Astrocyte (in vitro differentiated cells and primary cell): Measurements from ENCODE around the gene BAZ1B. TPM values are rescaled to one million over a fixed set of nuclear protein-coding genes. Genes with fewer than 3 reads are reported as not detected.

Experiments used
- DNase-seq: peaks from one replicate; pipeline ENCODE4 v3.0.0-alpha.2; 2010; ENCODE audit warnings: low read depth
- FAIRE-seq: peaks from 2 replicates; lab custom pipeline; 2011; peaks lifted over from hg19 to GRCh38; lab: Jason Lieb, UNC
- H2AFZ ChIP-seq: 2 replicates; pipeline ENCODE4 v1.6.0; 2012; ENCODE audit warnings: low read depth, low read length, inconsistent platforms
- H3K27ac ChIP-seq: 2 replicates; pipeline ENCODE4 v1.5.1; 2011; ENCODE audit warnings: low read depth, low read length, inconsistent platforms
- H3K27me3 ChIP-seq: 2 replicates; pipeline ENCODE4 v1.6.0; 2011; ENCODE audit warnings: low read length, inconsistent platforms; ENCODE audit not compliant: insufficient read depth
- H3K36me3 ChIP-seq: 2 replicates; pipeline ENCODE4 v1.5.1; 2011; ENCODE audit warnings: low read length, inconsistent platforms; ENCODE audit not compliant: insufficient read depth
- H3K4me1 ChIP-seq: 2 replicates; pipeline ENCODE4 v1.5.1; 2011; ENCODE audit warnings: low read length, inconsistent platforms; ENCODE audit not compliant: insufficient read depth
- H3K4me2 ChIP-seq: 2 replicates; pipeline ENCODE4 v1.6.0; 2012; ENCODE audit warnings: low read length, inconsistent platforms
- H3K4me3 ChIP-seq: 2 replicates; pipeline ENCODE4 v1.5.1; 2011; ENCODE audit warnings: low read depth, mild to moderate bottlenecking, low read length, inconsistent platforms; ENCODE audit not compliant: insufficient read depth
- H3K79me2 ChIP-seq: 2 replicates; pipeline ENCODE4 v1.6.0; 2012; ENCODE audit warnings: mild to moderate bottlenecking, low read length, inconsistent platforms; ENCODE audit not compliant: insufficient read depth
- H3K9ac ChIP-seq: 2 replicates; pipeline ENCODE4 v1.6.0; 2012; ENCODE audit warnings: mild to moderate bottlenecking, low read length, inconsistent platforms
- H3K9me3 ChIP-seq: 2 replicates; pipeline ENCODE4 v1.5.1; 2012; ENCODE audit warnings: low read depth, mild to moderate bottlenecking, low read length, inconsistent platforms; ENCODE audit not compliant: insufficient read depth
- H4K20me1 ChIP-seq: 2 replicates; pipeline ENCODE4 v1.6.0; 2012; ENCODE audit warnings: low read length, inconsistent platforms; ENCODE audit not compliant: insufficient read depth
- H3K27ac Mint-ChIP-seq: one replicate; pipeline ENCODE4 v1.8.0; 2021; ENCODE audit warnings: mild to moderate bottlenecking, mixed read lengths; ENCODE audit not compliant: unreplicated experiment
- H3K27me3 Mint-ChIP-seq: one replicate; pipeline ENCODE4 v1.8.0; 2021; ENCODE audit warnings: low read depth, mixed read lengths; ENCODE audit not compliant: unreplicated experiment
- H3K36me3 Mint-ChIP-seq: one replicate; pipeline ENCODE4 v1.8.0; 2021; ENCODE audit warnings: low read depth, mixed read lengths; ENCODE audit not compliant: unreplicated experiment
- H3K4me1 Mint-ChIP-seq: one replicate; pipeline ENCODE4 v1.8.0; 2021; ENCODE audit warnings: low read depth, mixed read lengths; ENCODE audit not compliant: unreplicated experiment
- H3K4me3 Mint-ChIP-seq: one replicate; pipeline ENCODE4 v1.8.0; 2021; ENCODE audit warnings: mild to moderate bottlenecking, moderate library complexity, mixed read lengths; ENCODE audit not compliant: unreplicated experiment
- H3K9me3 Mint-ChIP-seq: one replicate; pipeline ENCODE4 v1.8.0; 2021; ENCODE audit warnings: mild to moderate bottlenecking, mixed read lengths; ENCODE audit not compliant: unreplicated experiment
- EZH2 ChIP-seq: IDR thresholded peaks from 2 replicates; pipeline ENCODE4 v1.6.1; 2012; ENCODE audit warnings: mild to moderate bottlenecking, low read length, inconsistent platforms; ENCODE audit not compliant: insufficient read depth
- total RNA-seq: library from RNA; stranded (reverse); gene quantifications from 2 replicates; pipeline ENCODE4 v1.2.1, GENCODE V29; 2021
- TF ChIP-seq, protein P1 (sequence below): IDR thresholded peaks from 2 replicates; pipeline ENCODE4 v1.5.1; 2011; ENCODE audit warnings: low read depth, mild to moderate bottlenecking, inconsistent platforms, low read length, moderate library complexity; ENCODE audit not compliant: insufficient read depth

Gene BAZ1B
- total RNA-seq, 1 donor from 2014 or later, result 62.5 TPM

DNA sequence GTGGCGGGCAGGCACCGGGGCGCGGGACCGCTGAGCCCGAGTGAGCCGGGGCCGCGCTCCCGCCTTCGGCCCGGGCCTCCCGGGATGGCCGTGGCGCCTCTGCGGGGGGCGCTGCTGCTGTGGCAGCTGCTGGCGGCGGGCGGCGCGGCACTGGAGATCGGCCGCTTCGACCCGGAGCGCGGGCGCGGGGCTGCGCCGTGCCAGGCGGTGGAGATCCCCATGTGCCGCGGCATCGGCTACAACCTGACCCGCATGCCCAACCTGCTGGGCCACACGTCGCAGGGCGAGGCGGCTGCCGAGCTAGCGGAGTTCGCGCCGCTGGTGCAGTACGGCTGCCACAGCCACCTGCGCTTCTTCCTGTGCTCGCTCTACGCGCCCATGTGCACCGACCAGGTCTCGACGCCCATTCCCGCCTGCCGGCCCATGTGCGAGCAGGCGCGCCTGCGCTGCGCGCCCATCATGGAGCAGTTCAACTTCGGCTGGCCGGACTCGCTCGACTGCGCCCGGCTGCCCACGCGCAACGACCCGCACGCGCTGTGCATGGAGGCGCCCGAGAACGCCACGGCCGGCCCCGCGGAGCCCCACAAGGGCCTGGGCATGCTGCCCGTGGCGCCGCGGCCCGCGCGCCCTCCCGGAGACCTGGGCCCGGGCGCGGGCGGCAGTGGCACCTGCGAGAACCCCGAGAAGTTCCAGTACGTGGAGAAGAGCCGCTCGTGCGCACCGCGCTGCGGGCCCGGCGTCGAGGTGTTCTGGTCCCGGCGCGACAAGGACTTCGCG lies 88.0 kb downstream of the BAZ1B start:
- TF ChIP-seq, protein P1, sequence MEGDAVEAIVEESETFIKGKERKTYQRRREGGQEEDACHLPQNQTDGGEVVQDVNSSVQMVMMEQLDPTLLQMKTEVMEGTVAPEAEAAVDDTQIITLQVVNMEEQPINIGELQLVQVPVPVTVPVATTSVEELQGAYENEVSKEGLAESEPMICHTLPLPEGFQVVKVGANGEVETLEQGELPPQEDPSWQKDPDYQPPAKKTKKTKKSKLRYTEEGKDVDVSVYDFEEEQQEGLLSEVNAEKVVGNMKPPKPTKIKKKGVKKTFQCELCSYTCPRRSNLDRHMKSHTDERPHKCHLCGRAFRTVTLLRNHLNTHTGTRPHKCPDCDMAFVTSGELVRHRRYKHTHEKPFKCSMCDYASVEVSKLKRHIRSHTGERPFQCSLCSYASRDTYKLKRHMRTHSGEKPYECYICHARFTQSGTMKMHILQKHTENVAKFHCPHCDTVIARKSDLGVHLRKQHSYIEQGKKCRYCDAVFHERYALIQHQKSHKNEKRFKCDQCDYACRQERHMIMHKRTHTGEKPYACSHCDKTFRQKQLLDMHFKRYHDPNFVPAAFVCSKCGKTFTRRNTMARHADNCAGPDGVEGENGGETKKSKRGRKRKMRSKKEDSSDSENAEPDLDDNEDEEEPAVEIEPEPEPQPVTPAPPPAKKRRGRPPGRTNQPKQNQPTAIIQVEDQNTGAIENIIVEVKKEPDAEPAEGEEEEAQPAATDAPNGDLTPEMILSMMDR, result no peak
- no peak for TF ChIP-seq EZH2
- H3K79me2 ChIP-seq, result no peaks in the 10 kb centered on the region
- peaks cover 12% of the 10 kb centered on the region for H3K27me3 Mint-ChIP-seq
- H3K4me3 ChIP-seq, result peak overlapping the region; percentile 57
- peaks cover 4% of the 10 kb centered on the region for H3K9me3 ChIP-seq
- no peak overlapping the region for H3K27ac Mint-ChIP-seq
- FAIRE-seq, result no peak
- no peaks in the 10 kb centered on the region for H3K9me3 Mint-ChIP-seq
- no peak overlapping the region for H3K27ac ChIP-seq
- peak overlapping the region; percentile 90 for H2AFZ ChIP-seq
- no peaks in the 10 kb centered on the region for H3K36me3 ChIP-seq
- peaks cover 4% of the 10 kb centered on the region for H3K36me3 Mint-ChIP-seq
- H3K9ac ChIP-seq, result peak overlapping the region; percentile 60
- peaks cover 1% of the 10 kb centered on the region for H3K4me1 Mint-ChIP-seq
- peaks cover 15% of the 10 kb centered on the region for H3K4me1 ChIP-seq
- H3K4me3 Mint-ChIP-seq, result no peak overlapping the region
- no peak for DNase-seq
- H4K20me1 ChIP-seq, result no peaks in the 10 kb centered on the region
- no peaks in the 10 kb centered on the region for H3K27me3 ChIP-seq
- H3K4me2 ChIP-seq, result peak overlapping the region; percentile 83

DNA sequence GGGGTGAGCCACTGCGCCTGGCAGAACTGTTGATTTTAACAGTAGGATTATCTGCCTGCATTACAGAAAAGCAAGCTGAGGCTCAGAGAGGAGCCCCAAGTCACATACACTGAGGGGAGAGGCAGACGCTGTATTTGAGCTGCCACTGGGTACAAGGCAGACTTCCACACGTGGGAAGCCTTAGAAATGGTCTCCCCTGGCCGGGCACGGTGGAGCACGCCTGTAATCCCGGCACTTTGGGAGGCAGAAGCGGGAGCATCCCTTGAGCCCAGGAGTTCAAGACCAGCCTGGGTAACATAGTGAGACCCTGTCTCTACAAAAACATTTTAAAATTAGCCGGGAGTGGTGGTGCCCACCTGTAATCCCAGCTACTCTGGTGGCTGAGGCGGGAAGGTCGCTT lies 89.4 kb downstream of the BAZ1B start:
- TF ChIP-seq, protein P1, result no peak

More for the DNA sequence above, 89.4 kb downstream of the BAZ1B start:
- Histone ChIP-seq H3K79me2 (no peaks in the 10 kb centered on the region), H2AFZ (no peak overlapping the region), H3K9ac (no peak overlapping the region), H3K9me3 (peaks cover 4% of the 10 kb centered on the region), H3K27me3 (no peaks in the 10 kb centered on the region), H3K36me3 (no peaks in the 10 kb centered on the region), H3K27ac (no peak overlapping the region), H3K4me3 (no peak overlapping the region), H3K4me1 (peaks cover 15% of the 10 kb centered on the region), H3K4me2 (no peak overlapping the region), H4K20me1 (no peaks in the 10 kb centered on the region)
- peak overlapping the region; percentile 67 for H3K4me3 Mint-ChIP-seq
- peaks cover 1% of the 10 kb centered on the region for H3K4me1 Mint-ChIP-seq
- no peak for DNase-seq
- no peak overlapping the region for H3K27ac Mint-ChIP-seq
- no peak for FAIRE-seq
- H3K36me3 Mint-ChIP-seq, result no peaks in the 10 kb centered on the region
- peaks cover 12% of the 10 kb centered on the region for H3K27me3 Mint-ChIP-seq
- H3K9me3 Mint-ChIP-seq, result no peaks in the 10 kb centered on the region
